ENCODE measurements around the gene NT5C2. TPM values are rescaled to one million over a fixed set of nuclear protein-coding genes. Genes with fewer than 3 reads are reported as not detected.
"Not testable (repeated sequence)": the region's sequence is repeated elsewhere in the genome, so short reads cannot be mapped to it uniquely, and the experiment has no call there.

NT5C2 gene
- total RNA-seq, 1 experiment from 2014 or later, result 35.5 TPM

GRCh38 chr10:103144041-103144440 lies 49.0 kb downstream of the NT5C2 start:
- DNase-seq (ENCODE audit: low read depth, low spot score), result no peak
- in situ Hi-C loops (cut with HindIII; ENCODE audit: low pct_unique_long_range_greater_than_20kb, low sequenced_read_pairs), result no loop called here

GRCh38 chr10:103143641-103144040 lies 49.4 kb downstream of the NT5C2 start:
- in situ Hi-C loops (cut with HindIII; ENCODE audit: low pct_unique_long_range_greater_than_20kb, low sequenced_read_pairs); DNase-seq (ENCODE audit: low read depth, low spot score): not testable (repeated sequence)

GRCh38 chr10:103141950-103142349 lies 51.1 kb downstream of the NT5C2 start:
- in situ Hi-C loops (cut with HindIII; ENCODE audit: low pct_unique_long_range_greater_than_20kb, low sequenced_read_pairs), result no loop called here
- no peak for DNase-seq (ENCODE audit: low read depth, low spot score)

- DNase-seq (ENCODE audit: low read depth, low spot score), result no peak
- in situ Hi-C loops (cut with HindIII; ENCODE audit: low pct_unique_long_range_greater_than_20kb, low sequenced_read_pairs), result no loop called here
Observed at GRCh38 chr10:103140469-103140868, 52.6 kb downstream of the NT5C2 start.

- in situ Hi-C loops (cut with HindIII; ENCODE audit: low pct_unique_long_range_greater_than_20kb, low sequenced_read_pairs), result no loop called here
- no peak for DNase-seq (ENCODE audit: low read depth, low spot score)
Observed at GRCh38 chr10:103139803-103140202, 53.3 kb downstream of the NT5C2 start.

- in situ Hi-C loops (cut with HindIII; ENCODE audit: low pct_unique_long_range_greater_than_20kb, low sequenced_read_pairs); DNase-seq (ENCODE audit: low read depth, low spot score): not testable (repeated sequence)
Observed at GRCh38 chr10:103135168-103135567, 57.9 kb downstream of the NT5C2 start.

- in situ Hi-C loops (cut with HindIII; ENCODE audit: low pct_unique_long_range_greater_than_20kb, low sequenced_read_pairs), result no loop called here
Observed at GRCh38 chr10:103130910-103131309, 62.2 kb downstream of the NT5C2 start.

GRCh38 chr10:103130180-103130579 lies 62.9 kb downstream of the NT5C2 start:
- in situ Hi-C loops (cut with HindIII; ENCODE audit: low pct_unique_long_range_greater_than_20kb, low sequenced_read_pairs); DNase-seq (ENCODE audit: low read depth, low spot score): not testable (repeated sequence)

More at GRCh38 chr10:103130910-103131309, 62.2 kb downstream of the NT5C2 start:
- DNase-seq (ENCODE audit: low read depth, low spot score), result no peak

- no peak for DNase-seq (ENCODE audit: low read depth, low spot score)
- in situ Hi-C loops (cut with HindIII; ENCODE audit: low pct_unique_long_range_greater_than_20kb, low sequenced_read_pairs), result no loop called here
Observed at GRCh38 chr10:103127241-103127640, 65.8 kb downstream of the NT5C2 start.

- DNase-seq (ENCODE audit: low read depth, low spot score), result no peak
- in situ Hi-C loops (cut with HindIII; ENCODE audit: low pct_unique_long_range_greater_than_20kb, low sequenced_read_pairs), result no loop called here
Observed at GRCh38 chr10:103125323-103126267, 67.5 kb downstream of the NT5C2 start.

GRCh38 chr10:103124420-103125096 lies 68.5 kb downstream of the NT5C2 start:
- in situ Hi-C loops (cut with HindIII; ENCODE audit: low pct_unique_long_range_greater_than_20kb, low sequenced_read_pairs), result no loop called here
- DNase-seq (ENCODE audit: low read depth, low spot score), result no peak

GRCh38 chr10:103123282-103124024 lies 69.6 kb downstream of the NT5C2 start:
- no peak for DNase-seq (ENCODE audit: low read depth, low spot score)
- in situ Hi-C loops (cut with HindIII; ENCODE audit: low pct_unique_long_range_greater_than_20kb, low sequenced_read_pairs), result no loop called here

- in situ Hi-C loops (cut with HindIII; ENCODE audit: low pct_unique_long_range_greater_than_20kb, low sequenced_read_pairs), result no loop called here
- DNase-seq (ENCODE audit: low read depth, low spot score), result no peak
Observed at GRCh38 chr10:103120977-103121735, 71.9 kb downstream of the NT5C2 start.

- in situ Hi-C loops (cut with HindIII; ENCODE audit: low pct_unique_long_range_greater_than_20kb, low sequenced_read_pairs), result no loop called here
- DNase-seq (ENCODE audit: low read depth, low spot score), result no peak
Observed at GRCh38 chr10:103120546-103120945, 72.5 kb downstream of the NT5C2 start.

GRCh38 chr10:103117247-103117646 lies 75.8 kb downstream of the NT5C2 start:
- no peak for DNase-seq (ENCODE audit: low read depth, low spot score)
- in situ Hi-C loops (cut with HindIII; ENCODE audit: low pct_unique_long_range_greater_than_20kb, low sequenced_read_pairs), result no loop called here

- in situ Hi-C loops (cut with HindIII; ENCODE audit: low pct_unique_long_range_greater_than_20kb, low sequenced_read_pairs), result no loop called here
- no peak for DNase-seq (ENCODE audit: low read depth, low spot score)
Observed at GRCh38 chr10:103114876-103115275, 78.2 kb downstream of the NT5C2 start.
